Skin of body (tissue), 2 donors: ENCODE data around the gene ZBTB42. TPM values are rescaled to one million over a fixed set of nuclear protein-coding genes. Genes with fewer than 3 reads are reported as not detected.
A peak's percentile ranks its signal among the peaks of the same experiment; 100 is the strongest.

Experiments used
- DNase-seq: peaks from one replicate; lab custom pipeline; 2025; lab: John Stamatoyannopoulos, UW
- total RNA-seq: library from RNA; depleted of rRNA; stranded (reverse); fragments of >200 nt; gene quantifications from one replicate; pipeline ENCODE4 v1.2.3, GENCODE V29; 2014

ZBTB42 gene
- total RNA-seq, 1 donor from 2014 or later, result 2.8 TPM

DNA sequence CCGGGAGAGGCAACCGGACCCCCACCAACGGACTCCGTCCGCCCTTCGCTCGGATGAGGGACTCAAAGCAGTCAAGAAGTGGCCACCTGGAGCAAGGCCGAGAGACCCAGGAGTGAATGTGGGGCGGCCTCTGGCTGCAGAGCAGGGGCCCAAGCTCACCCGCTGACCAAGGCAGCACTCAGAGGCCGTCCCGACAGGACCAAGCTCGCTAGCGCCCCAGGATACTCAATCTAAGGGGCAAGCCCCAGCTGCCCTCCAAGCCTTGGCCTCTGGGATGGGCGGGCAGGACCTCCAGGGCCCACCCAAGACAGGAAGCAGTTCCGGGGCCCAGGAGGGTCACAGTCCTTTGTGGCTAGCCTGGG lies 6.3 kb upstream of the ZBTB42 start:
- no peak for DNase-seq

DNA sequence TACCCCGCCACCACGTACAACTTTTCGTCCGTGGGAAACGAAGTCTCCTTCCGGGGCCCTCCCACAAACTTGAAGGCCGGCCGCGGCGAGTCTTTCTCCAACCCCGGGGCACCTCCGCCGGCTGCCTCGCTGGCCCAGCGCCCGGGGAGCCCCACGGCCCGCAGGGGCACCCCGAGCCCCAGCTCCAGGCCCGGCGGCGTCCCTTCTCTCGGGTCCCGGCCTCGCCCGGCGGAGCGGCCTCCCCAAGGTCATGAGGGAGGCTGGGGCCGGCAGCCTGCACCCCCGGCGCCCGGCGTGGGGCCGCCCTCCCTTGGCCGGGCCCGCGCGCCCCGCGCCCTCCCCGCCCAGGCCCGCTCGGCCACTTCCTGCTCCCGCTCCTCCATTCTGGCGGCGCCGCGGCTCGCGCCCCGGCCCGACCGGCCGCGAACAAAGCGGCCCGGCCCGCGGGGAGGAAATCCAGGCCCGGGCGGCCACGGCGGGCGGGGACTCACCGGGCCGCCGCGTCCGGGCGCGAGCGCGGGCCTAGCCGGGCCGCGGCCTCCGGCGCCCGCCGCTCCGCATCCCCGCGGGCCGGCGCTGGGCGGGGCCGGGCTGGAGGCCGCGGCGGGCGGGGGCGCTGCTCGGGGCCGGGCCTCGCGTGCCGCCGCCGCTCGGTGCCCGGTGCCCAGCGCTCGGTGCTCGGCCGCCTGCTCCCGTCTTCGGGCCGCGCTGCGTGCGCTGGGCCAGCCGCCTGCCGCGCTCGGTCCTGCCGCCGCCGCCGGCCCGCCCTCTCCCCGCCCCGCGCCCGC lies 5.7 kb upstream of the ZBTB42 start, which contains the start of gene AKT1:
TSS of gene AKT1 (minus strand) at position 756 of the 788 bp plus-strand sequence. CDS start 3,105 bp downstream, outside the sequence.
- DNase-seq, result no peak

DNA sequence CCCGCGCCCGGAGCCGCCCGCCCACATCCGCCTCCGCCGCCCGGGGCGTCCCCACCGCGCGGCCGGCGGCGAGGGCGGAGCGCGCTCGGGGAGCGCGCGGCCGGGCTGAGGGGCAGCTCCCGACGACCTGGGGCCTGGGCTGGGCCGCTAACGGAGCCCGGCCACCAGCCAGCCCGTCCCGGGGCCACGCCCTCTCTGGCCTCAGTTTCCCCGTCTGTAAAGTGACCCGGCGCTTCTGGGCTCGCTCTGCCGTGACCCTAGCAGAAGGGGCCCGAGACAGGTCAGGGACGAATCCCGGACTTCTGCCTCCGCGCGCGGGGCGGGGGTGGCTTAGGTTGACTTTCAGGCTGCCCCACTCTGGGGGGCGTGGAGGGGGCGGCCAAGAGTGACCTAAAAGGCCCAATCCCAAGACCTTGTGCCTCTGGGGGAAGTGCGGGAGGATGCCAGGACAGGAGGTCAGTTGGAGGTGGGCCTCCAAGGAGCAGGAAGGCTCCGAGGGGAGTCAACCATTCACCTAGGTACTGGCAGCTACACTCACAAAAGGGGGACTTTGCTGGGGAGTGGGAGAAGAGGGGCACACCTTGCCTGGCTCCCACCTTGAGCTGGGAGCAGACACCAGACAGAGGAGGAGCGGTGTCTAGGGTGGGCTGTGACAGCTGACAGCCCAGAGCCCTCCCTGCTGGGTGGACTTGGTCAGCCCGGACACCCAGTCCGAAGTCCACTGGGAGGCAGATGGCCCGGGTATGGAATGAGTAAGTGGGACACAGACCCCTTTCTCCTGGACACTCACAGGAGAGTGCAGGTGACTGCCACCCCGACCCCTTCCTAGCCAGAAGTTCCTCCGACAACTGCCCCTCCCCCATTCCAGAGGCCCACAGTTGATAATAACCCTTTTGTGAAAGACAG lies 4.9 kb upstream of the ZBTB42 start:
- no peak for DNase-seq

DNA sequence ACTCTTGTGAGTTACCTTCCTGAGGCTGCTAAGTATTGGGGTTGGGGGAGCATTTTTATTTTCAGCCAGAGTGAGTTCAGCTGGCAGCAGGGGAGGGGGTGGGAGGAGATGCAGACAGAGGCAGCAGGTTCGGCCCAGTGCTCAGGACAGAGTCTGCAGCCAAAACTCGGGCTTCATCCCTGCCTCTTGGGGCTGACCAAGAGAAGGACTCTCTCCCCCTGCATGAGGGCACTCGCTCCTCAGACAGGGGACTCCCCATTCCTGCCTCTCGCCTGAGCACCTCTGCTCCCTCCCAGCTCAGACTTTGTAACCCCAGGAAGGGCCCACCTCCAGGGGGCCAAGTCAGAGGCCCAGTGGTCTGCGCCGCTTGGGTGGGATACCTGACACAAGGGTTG lies 4.2 kb upstream of the ZBTB42 start:
- DNase-seq, result no peak

DNA sequence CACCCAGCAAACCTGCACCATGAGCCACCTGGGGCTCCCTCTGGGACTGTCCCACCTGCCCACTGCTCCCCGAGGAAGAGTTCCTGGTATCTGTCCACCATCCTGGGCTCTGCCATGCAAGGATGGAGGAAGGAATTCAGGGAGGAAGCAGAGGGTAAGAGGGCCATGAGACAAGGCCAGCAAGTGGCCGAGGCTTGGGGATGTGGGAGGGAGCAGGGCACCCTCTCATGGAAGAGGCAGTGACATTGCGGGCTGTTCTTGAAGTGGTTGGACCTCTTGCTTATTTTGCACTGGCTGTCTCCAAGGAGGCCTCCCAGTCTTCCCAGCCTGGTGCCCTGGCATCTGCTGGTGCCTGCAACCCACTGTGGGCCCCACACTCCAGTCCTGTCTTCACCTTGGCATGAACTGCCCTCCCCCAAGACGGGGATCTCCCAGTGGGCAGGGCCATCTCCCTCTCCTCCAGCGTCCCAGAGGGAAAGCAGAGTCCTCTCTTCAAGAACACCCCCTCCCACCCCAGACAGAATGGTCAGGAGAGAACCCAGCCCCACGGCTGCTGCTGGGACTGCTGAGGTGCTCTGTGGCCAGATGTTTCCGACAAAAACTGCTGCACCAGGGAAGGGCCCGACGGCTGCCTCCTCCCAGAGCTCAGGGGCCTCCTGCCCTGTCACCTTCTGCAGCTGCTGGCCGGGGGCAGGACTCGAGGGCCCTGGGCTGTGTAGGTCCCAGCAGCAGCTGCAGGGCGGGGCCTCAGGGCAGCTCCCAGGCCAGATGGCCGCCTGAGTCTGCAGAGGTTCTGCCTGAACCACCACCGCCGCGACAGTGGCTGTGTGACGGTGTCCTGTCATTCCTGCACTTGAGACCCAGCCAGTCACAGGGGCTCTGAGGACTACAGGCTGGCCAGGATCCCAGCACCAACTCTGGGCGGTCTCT lies 3.5 kb upstream of the ZBTB42 start:
- DNase-seq, result no peak

DNA sequence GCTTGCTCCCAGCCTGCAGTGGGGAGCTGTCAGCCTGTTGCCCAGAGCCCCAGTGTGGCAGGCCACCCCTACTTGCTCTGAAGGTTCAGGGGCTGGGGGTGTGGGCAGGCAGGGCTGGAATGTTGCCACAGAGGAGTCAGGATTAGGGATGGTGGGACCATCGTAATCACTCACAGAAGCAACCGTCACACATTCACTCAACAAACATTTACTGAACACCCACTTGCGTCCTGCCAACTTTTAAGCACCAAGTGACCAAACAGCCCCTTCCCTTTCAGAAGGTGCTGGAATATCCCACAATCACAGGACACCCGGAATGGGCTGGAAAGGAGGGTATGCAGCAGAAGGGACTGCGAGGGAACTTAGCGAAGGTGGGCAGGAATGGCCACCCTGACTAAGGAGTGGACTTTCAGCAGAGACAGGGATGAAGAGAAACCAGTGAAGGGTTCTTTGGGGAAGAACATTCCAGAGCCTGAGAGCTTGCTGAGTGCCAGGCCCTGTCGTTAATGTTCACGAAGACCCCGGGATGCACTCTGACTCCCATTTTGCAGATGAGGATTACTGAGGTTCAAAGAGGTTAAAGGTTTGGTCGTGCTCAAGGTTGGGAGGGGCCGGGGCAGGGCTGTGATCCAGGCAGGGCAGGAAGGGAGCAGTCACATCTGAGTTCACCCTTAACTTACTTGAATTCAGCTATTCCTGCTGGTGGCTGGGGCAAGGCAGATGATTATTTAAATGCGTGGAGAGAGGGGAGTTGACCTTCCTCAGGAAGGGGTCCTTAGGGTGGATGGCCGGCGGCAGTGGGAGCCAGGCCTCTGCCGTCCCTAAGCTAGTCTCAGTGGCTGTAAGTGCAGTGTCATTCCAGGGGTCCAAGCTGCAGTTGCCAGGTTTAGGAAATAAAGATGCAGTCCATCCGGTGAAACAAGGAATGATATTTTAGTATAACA lies 2.3 kb upstream of the ZBTB42 start:
- no peak for DNase-seq

DNA sequence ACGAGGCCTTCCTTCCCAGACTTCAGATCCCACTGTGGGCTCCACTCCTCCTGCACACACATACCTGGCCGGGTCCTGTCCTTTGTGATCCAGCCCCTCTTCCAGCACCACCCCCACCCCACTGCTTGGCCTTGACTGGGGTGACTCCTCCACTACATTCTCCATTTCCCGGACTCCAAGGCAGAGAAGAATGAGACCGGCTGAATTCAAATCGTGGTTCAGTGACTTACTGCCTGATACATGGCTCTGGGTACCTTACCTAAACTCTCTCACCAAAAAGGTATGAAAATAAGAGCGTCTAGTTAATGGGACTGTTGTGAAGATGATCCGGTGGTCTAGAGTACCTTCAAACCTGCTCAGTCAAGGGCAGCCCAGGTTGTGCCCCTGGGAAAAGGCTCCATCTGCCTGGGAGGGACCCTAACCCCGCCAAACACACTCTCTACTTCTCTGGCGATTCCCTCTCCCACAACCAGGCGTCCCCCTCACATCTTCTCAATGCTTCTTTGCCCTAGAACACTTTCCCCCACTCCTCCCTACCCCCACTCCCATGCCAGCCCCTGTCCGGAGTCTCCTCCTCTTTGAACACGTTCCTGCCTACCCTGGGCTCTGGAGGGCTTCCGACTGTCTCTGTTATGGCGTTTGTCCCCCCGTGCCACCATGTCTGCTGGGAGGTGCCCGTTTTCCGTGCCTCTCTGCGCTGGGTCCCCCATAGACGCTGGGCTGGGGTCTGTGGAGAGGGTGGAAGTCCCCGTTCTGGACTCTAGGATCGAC lies 1.5 kb upstream of the ZBTB42 start:
- DNase-seq, result peak; percentile 45

DNA sequence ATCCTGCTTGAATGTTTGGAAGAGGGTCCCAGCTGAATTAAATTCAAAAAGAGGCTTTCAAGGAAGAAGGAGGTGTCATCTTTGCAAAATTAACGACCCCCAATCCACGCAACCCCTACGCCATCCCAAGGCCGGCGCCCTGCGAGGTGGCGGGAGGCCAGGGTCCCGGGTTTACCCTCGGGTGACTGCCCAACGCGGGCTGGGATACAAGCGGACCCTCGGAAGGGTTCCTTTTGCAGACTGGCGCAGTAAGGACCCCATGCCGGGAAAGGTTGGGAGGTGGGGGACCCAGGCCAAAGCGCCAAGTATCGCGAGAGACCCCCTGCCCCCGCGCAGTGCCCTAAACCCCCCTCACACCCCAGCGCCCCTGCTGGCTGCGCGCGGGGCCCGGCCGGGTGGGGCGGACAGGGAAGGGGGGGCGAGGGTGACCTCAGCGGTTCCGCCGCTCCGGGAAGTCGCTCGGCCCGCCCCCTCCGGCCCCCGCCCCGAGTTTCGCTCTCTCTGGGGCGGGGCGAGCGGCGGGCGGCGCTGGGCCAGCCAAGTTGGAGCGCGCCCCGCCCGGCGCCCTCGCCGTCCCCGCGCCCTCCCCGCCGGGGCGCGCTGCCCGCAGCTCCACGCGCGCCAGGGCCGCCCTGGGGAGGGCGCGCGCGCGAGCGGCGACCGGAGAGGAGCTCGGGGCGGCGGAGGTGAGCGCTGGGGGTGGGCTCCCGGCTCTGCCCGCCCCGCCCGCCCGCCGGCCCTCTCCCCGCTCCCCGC lies 708 bp upstream of the ZBTB42 start:
- DNase-seq, result peak; percentile 82

DNA sequence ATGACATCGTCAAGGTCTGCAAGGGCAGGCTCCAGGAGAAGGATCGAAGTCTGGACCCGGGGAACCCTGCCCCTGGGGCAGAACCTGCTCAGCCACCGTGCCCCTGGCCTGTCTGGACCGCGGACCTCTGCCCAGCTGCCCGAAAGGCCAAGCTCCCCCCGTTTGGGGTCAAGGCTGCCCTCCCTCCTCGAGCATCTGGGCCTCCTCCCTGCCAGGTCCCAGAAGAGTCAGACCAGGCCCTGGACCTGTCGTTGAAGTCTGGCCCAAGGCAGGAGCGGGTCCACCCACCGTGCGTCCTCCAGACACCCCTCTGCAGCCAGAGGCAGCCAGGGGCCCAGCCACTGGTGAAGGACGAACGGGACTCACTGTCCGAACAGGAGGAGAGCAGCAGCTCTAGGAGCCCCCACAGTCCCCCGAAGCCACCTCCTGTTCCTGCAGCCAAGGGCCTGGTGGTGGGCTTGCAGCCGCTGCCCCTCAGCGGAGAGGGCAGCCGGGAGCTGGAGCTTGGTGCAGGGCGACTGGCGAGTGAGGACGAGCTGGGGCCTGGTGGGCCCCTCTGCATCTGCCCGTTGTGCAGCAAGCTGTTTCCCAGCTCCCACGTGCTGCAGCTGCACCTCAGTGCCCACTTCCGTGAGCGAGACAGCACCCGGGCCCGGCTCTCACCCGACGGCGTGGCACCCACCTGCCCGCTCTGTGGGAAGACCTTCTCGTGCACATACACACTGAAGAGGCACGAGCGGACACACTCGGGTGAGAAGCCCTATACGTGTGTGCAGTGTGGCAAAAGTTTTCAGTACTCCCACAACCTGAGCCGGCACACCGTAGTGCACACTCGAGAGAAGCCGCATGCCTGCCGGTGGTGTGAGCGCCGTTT lies 856 bp downstream of the ZBTB42 start:
- DNase-seq, result no peak

DNA sequence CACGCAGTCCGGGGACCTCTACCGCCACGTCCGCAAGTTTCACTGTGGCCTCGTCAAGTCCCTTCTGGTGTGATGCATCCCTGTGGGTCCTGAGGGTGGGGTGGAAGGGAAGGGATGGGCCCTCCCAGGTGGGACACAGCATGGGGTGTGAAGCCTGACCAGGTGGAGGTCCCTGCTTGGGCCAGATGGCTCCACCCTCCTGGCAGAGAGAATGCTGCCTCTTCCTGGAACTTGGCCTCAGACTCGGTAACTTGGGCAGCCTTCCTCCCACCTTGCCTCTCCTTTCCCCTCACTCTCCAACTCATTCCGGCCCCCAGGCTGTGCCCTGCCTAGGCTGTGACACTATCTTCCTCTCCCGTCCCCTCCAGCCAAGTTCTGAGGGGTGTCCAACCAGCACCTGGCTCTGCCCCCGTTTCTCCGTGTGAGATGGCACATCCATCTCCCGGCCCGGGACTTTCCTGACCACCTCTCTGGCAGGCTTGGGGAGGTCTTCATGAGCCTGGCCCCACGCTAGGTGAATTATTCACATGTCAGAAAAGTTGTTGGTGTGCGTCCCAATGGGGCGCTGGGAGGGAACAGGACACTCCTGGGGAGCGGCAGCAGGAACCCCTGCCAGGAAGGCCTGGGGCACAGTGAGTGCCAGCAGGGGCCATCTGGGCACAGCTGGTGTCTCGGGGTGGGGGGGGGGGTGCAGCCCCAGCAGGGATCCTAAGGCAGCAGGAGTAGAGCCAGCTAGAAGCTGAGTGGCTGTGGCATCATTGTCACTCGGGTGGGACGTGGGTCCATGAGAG lies 1.7 kb downstream of the ZBTB42 start:
- no peak for DNase-seq

DNA sequence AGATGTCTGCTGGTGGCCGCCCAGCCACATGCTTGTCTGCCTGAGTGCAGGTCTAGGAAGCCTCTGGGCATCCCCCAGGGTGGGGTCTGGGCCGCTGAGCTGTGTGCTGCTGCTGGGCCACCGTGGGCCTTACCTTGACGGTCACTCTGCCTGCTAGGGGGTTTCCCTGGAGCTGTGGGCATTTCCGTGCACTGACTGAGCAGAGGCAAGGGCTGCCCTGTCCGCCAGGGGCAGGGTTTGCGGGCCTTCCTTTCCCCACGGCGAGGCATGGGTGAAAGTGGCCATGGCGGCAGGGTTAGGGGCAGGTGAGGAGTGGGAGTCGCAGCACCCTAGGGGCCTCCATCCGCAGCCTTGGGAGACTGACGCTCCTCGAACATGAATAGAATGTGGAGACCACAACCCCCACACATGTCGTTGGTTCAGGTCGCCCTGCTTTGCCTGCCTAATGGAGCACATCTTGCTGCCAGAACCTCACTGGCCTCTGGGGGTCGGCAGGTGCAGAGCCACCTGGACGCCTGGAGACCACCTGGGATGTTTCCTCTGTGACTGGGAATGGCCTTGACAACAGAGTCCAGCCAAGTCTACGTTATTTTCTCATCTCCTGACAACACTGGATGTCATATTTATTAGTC lies 2.5 kb downstream of the ZBTB42 start:
- DNase-seq, result no peak

DNA sequence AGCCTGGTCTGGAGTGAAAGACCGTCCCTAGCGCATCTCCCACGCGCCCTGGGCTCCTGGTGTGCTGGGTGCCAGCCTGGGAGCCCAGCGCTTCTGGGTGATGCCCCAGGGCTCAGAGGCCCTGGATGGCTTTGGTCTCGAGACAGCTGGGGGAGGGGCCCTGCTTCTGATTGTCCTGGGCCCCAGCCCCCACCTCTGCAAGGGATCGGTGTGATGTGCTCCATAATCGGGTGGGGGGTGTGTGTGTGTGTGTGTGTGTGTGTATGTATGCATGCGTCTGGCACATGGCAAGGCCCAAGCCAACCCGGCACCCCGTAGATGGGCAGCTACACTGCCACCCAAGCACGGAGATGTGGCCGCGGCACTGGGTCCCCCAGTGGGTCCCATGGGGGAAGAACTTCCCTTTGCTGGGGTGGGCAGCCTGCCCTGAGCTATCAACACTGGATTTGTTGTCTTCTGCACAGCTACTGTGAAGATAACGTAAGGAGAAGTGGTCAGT lies 3.1 kb downstream of the ZBTB42 start:
- no peak for DNase-seq

DNA sequence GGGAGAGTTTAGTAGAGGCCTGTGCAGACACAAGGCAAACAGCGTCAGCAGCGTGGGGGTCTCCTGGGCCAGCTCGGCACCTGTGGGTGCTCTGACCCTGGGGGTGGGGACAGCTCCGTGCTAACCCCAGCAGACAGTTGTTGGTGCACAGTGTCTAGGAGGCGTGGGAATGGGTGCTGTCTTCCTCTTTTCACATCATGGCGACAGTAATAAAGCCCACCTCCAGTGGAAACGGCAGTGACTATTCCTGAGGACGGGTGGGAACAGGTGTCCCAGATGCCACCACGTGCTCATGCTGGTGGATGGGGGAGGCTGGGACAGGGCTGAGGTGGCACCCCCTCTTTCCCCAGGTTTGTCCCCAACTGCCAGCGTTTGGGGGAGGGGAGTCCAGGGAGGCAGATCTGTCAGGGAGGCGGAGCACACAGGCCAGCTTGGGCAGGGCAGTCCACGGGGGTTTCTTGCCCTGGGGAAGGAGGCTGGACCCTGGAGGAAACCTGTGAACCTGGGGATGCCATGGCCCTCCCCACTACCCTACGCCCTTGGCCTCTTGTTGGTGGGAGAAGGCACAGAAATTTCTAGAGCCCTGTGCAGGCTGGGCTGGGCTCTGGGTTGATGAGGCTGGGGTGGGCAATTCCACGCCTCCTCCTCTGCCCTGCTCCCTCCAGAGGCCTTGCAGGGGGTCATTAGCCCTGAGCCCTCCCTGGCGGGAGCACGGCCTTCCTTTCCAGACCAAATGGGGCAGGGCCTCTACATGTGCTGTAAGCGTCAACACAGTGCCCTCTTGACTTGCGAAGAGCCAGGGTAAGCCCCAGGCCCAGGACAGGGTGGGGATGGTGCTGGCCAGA lies 3.8 kb downstream of the ZBTB42 start:
- DNase-seq, result no peak

DNA sequence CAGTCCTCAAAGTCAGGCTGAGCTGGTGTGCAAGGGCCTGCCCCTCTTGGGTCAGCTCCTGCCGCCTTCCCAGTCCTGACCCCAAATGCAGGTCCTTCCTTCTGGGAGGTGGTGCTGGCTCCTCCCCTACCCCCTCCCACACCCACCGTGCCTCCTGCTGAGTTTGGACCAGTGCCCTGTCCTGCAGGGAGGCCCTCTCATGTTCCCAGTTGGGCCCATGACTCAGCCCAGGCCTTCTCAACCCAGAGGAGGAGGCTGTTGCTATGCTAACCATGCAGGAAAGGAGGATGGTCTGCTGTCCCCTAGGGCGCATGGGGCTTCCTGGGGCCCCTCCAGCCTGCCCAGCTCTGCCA lies 4.4 kb downstream of the ZBTB42 start:
- no peak for DNase-seq

DNA sequence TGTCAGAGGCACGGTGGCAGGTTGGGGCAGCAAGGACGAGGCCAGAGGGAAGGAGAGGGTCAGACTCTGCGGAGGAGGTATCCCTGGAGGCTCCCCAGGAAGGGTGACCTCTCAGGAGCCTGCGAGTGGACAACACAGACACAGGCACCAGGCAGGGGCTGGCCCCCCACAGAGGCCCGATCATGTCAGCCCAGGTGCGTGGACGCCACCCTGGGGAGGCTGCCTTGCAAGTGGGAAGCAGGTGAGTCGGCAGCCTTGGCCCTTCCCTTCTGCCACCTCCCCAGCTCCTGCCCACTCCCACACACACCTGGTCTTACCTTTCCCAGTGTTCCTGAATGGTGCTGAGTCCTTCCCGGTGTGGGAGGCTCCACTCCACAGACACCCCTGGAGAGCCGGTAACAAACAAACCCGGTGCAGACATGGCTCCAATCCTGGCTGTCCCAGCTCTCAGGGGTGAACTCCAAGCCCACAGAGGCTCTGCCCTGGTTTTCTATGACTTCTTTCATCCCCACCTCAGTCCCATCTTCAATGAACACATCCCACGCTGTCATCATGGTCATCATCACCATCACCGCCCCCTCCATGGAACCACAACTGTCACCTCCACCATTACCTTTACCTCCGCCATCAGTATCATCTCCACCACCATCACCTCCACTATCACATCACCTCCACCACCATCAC lies 5.2 kb downstream of the ZBTB42 start:
- no peak for DNase-seq
